ENCODE data around the gene HSD17B3.
"Not testable (repeated sequence)": the region's sequence is repeated elsewhere in the genome, so short reads cannot be mapped to it uniquely, and the experiment has no call there.

Gene HSD17B3

GRCh38 chr9:96204853-96205252 lies 97.1 kb downstream of the HSD17B3 start:
- H3K4me1 Mint-ChIP-seq, result peaks cover 2% of the 10 kb centered on the region

DNA sequence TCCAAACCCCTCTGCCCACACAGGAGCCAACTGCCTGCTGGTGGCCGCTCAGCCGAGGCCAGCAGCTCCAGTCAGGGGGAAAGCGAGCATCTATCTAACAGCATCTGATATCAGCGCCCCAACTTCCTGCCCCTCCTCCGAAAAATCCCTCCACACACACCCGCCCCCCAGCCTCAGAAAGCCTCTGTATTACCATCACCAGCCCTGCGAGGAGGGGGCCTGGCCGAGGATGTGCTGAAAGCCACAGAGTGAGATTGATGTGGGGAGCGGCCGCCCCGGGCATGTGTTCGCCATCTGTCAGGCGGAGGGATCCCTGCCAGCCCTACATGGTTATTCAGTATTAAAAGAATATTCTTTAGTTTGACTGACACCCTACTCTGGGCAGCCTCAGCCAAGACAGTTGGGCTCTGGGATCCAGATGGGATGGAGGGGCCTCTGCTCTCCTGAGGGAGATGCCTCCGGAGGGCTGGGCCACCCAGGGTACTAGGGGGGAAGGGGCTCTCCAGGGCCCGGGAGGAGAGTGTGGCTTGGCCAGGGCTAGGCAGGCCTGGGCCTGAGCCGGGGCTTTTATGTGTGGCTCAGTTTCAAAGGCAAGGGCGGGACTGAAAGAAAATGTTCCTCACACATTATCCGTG lies 98.0 kb downstream of the HSD17B3 start:
- ATAC-seq, result no peak
- no peaks in the 10 kb centered on the region for H3K36me3 Mint-ChIP-seq (ENCODE audit: low read depth)

More at GRCh38 chr9:96204853-96205252, 97.1 kb downstream of the HSD17B3 start:
- H3K27me3 Mint-ChIP-seq, result no peaks in the 10 kb centered on the region
- H3K4me3 Mint-ChIP-seq, result no peak overlapping the region
- DNase-seq, result no peak
- no peaks in the 10 kb centered on the region for H3K36me3 Mint-ChIP-seq (ENCODE audit: low read depth)
- ATAC-seq, result no peak
- H3K9me3 Mint-ChIP-seq, result no peaks in the 10 kb centered on the region
- no peak overlapping the region for H3K27ac Mint-ChIP-seq

GRCh38 chr9:96202971-96203780 lies 98.8 kb downstream of the HSD17B3 start:
- DNase-seq, result no peak
- Mint-ChIP-seq H3K9me3 (no peaks in the 10 kb centered on the region), H3K27ac (no peak overlapping the region), H3K4me3 (no peak overlapping the region), H3K36me3 (ENCODE audit: low read depth) (no peaks in the 10 kb centered on the region), H3K4me1 (peaks cover 2% of the 10 kb centered on the region), H3K27me3 (peaks cover 2% of the 10 kb centered on the region)
- no peak for ATAC-seq

More for the DNA sequence above, 98.0 kb downstream of the HSD17B3 start:
- no peak overlapping the region for H3K4me3 Mint-ChIP-seq
- no peak overlapping the region for H3K27ac Mint-ChIP-seq
- DNase-seq, result peak; percentile 8
- H3K9me3 Mint-ChIP-seq, result no peaks in the 10 kb centered on the region
- H3K27me3 Mint-ChIP-seq, result peaks cover 2% of the 10 kb centered on the region
- peaks cover 2% of the 10 kb centered on the region for H3K4me1 Mint-ChIP-seq

DNA sequence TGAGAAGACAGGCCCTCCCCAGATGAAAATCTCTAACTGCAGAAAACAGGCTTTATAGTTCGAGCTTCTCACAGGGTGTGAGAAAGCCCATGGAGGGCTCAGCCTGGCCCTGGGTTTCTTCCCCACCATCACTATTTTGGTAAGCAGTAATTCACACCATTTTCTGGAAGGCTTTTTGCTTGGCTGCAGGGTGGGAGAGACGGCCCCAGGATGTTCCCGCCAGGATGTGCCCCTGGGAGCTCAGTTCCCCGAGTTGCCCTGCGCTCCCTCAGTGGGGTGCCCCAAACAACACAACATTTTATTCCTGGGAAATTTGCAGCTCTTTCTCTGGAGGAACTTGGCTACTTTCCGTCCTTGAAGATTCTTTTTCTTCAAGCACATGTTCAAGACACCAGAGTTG lies 100.8 kb downstream of the HSD17B3 start:
- Mint-ChIP-seq H3K9me3 (no peaks in the 10 kb centered on the region), H3K27ac (no peak overlapping the region), H3K4me1 (peaks cover 2% of the 10 kb centered on the region), H3K27me3 (peaks cover 2% of the 10 kb centered on the region), H3K4me3 (no peak overlapping the region), H3K36me3 (ENCODE audit: low read depth) (no peaks in the 10 kb centered on the region)
- DNase-seq (no peak), ATAC-seq (no peak)

DNA sequence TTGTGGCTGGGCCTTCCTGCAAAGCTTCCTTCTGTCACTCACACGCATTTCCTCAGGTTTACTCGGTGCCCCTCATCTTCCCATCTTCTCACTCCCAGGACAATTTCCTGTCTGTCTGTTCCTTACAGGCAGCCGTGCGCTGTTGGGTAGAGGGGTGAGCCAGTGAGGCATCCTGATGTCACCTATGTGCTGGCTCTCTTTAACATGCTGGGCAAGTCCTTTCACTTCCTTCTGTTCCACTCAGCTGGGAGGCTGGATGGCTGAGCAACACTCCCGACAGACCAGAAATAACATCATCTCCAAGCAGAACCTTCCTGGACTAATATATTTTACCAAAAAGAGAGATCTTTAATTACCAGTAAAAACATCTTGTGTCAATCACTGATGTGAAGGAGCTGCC lies 103.0 kb downstream of the HSD17B3 start:
- no peak for ATAC-seq
- Mint-ChIP-seq H3K4me1 (peaks cover 2% of the 10 kb centered on the region), H3K27ac (no peak overlapping the region), H3K4me3 (no peak overlapping the region), H3K27me3 (peaks cover 7% of the 10 kb centered on the region), H3K9me3 (no peaks in the 10 kb centered on the region), H3K36me3 (ENCODE audit: low read depth) (no peaks in the 10 kb centered on the region)
- no peak for DNase-seq

- no peaks in the 10 kb centered on the region for H3K4me1 Mint-ChIP-seq
- H3K36me3 Mint-ChIP-seq (ENCODE audit: low read depth), result peaks cover 3% of the 10 kb centered on the region
- DNase-seq (no peak), ATAC-seq (no peak)
- H3K4me3 Mint-ChIP-seq, result no peak overlapping the region
- H3K9me3 Mint-ChIP-seq, result peaks cover 6% of the 10 kb centered on the region
- peaks cover 7% of the 10 kb centered on the region for H3K27me3 Mint-ChIP-seq
- no peak overlapping the region for H3K27ac Mint-ChIP-seq
These were observed 106.4 kb downstream of the HSD17B3 start for GRCh38 chr9:96195541-96195940.

GRCh38 chr9:96193236-96193755 lies 108.7 kb downstream of the HSD17B3 start:
- H3K27ac Mint-ChIP-seq, result no peak overlapping the region
- H3K36me3 Mint-ChIP-seq (ENCODE audit: low read depth), result peaks cover 3% of the 10 kb centered on the region
- ATAC-seq (no peak), DNase-seq (no peak)
- peaks cover 7% of the 10 kb centered on the region for H3K27me3 Mint-ChIP-seq
- peaks cover 11% of the 10 kb centered on the region for H3K9me3 Mint-ChIP-seq
- H3K4me1 Mint-ChIP-seq, result no peaks in the 10 kb centered on the region
- no peak overlapping the region for H3K4me3 Mint-ChIP-seq

DNA sequence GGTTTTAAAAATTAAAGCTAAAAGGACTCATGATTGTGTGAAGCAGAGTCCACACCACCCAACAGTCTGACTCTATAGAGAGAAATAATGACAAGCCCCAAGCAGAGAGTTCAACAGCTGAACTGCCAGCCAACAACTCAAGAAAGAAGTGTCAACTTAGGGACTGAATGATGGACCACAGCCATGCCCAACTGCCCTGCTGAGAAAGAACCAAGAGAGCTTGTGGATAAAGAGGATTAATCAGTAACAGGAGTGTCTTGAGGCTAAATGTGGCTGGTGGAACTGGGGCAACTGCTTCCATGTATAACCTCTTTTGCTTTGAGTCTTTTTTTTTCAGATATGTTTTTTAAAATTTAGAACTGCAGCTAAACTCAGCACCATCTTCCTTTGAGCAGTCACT lies 109.3 kb downstream of the HSD17B3 start:
- DNase-seq (no peak), ATAC-seq (no peak)
- H3K27ac Mint-ChIP-seq, result no peak overlapping the region
- H3K4me1 Mint-ChIP-seq, result no peaks in the 10 kb centered on the region
- peaks cover 11% of the 10 kb centered on the region for H3K9me3 Mint-ChIP-seq
- peaks cover 3% of the 10 kb centered on the region for H3K36me3 Mint-ChIP-seq (ENCODE audit: low read depth)
- H3K4me3 Mint-ChIP-seq, result no peak overlapping the region
- H3K27me3 Mint-ChIP-seq, result peaks cover 8% of the 10 kb centered on the region

DNA sequence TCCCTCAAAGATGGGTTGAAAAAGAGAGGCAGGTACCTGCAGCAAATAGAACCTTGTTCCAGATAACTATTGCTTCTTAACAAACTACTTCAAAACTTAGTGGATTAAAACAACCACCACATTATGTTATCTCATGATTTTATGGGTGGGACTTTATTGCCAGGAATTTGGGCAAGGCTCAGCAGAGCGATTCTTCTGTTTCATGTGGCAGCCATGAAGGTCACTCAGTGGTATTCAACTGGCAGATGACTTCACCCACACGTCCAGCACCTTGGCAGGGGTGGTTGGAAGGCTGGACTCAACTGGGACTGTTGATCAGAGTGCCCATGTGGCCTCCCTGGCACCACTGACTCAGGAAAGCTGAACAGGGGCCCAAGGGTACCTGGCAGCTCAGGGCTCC lies 112.0 kb downstream of the HSD17B3 start:
- H3K4me1 Mint-ChIP-seq, result no peaks in the 10 kb centered on the region
- ATAC-seq (no peak), DNase-seq (no peak)
- H3K4me3 Mint-ChIP-seq, result no peak overlapping the region
- no peak overlapping the region for H3K27ac Mint-ChIP-seq
- H3K36me3 Mint-ChIP-seq (ENCODE audit: low read depth), result peaks cover 3% of the 10 kb centered on the region
- peaks cover 19% of the 10 kb centered on the region for H3K27me3 Mint-ChIP-seq
- H3K9me3 Mint-ChIP-seq, result peaks cover 15% of the 10 kb centered on the region

GRCh38 chr9:96189581-96189980 lies 112.4 kb downstream of the HSD17B3 start:
- H3K4me1 Mint-ChIP-seq; H3K27ac Mint-ChIP-seq; DNase-seq; H3K36me3 Mint-ChIP-seq (ENCODE audit: low read depth); H3K4me3 Mint-ChIP-seq; ATAC-seq: not testable (repeated sequence)
- Mint-ChIP-seq H3K27me3 (peaks cover 19% of the 10 kb centered on the region), H3K9me3 (peaks cover 15% of the 10 kb centered on the region)

DNA sequence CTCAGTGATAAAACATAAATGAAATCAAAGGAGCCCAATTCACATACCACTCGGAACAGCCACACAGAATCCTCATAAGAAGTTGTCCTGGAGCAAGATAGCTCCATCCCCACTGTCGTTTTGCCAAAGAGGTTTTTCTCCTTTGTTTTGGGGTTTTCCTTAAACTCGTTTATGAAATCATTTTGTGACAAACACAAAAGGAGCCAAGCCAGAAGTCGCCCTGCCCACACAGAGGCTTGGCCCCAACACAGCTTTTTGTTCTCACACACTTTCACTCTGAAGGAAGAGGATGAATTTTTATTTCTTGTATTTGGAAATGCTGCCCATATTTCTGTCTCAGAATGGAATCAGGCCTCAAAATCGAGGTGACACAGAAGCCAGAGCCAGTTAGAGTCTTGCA lies 113.4 kb downstream of the HSD17B3 start:
- peaks cover 21% of the 10 kb centered on the region for H3K27me3 Mint-ChIP-seq
- H3K4me1 Mint-ChIP-seq, result no peaks in the 10 kb centered on the region
- no peak overlapping the region for H3K4me3 Mint-ChIP-seq
- no peak overlapping the region for H3K27ac Mint-ChIP-seq
- DNase-seq, result no peak
- H3K9me3 Mint-ChIP-seq, result peaks cover 15% of the 10 kb centered on the region
- no peak for ATAC-seq
- H3K36me3 Mint-ChIP-seq (ENCODE audit: low read depth), result peaks cover 5% of the 10 kb centered on the region

DNA sequence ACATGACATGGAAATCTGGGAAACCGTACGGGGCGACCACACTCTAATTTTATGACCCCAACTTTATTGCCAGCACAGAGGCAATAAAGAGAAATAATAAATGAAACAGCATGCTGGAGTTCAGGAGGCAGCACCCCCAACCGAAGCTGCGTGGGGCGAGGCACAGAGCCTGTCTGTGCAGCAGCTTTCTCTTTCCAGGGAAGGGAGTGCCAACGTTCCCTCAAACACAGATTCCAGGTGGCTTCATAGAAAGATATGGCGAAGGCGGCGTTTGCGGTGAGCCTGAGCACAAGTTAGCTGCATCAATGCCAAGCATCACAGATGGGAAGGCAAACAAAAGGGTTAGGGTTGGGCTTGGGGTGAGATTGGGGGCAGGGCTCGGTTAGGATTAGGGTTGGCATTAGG lies 114.8 kb downstream of the HSD17B3 start:
- Mint-ChIP-seq H3K4me3 (no peak overlapping the region), H3K9me3 (peaks cover 15% of the 10 kb centered on the region), H3K36me3 (ENCODE audit: low read depth) (peaks cover 5% of the 10 kb centered on the region), H3K4me1 (no peaks in the 10 kb centered on the region), H3K27me3 (peaks cover 30% of the 10 kb centered on the region), H3K27ac (no peak overlapping the region)
- DNase-seq (no peak), ATAC-seq (no peak)

DNA sequence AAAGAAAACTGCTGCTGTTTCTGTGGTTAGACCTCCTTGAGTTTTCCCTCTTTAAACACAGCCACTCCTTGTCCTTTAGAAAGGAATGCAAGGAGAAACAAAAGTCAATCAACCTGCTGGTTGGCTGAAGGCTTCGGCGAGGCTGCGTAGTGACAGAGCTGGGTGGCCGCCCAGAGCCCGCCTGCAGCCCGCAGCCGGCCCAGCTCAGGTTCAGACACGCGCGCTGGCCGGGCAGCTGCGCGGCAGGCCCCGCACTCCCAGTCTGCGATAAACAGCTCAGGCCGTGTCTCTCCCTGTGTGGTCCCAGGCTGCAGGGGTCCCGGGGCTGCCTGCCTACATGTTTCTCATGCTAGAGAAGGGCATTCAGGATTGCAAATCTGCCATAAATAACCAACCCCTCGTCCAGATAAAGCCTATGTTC lies 115.4 kb downstream of the HSD17B3 start:
- no peak overlapping the region for H3K27ac Mint-ChIP-seq
- peaks cover 15% of the 10 kb centered on the region for H3K9me3 Mint-ChIP-seq
- peaks cover 5% of the 10 kb centered on the region for H3K36me3 Mint-ChIP-seq (ENCODE audit: low read depth)
- no peak for DNase-seq
- H3K4me3 Mint-ChIP-seq, result no peak overlapping the region
- H3K4me1 Mint-ChIP-seq, result no peaks in the 10 kb centered on the region
- peaks cover 30% of the 10 kb centered on the region for H3K27me3 Mint-ChIP-seq
- ATAC-seq, result no peak

GRCh38 chr9:96185518-96186156 lies 116.3 kb downstream of the HSD17B3 start:
- peaks cover 30% of the 10 kb centered on the region for H3K27me3 Mint-ChIP-seq
- peaks cover 2% of the 10 kb centered on the region for H3K36me3 Mint-ChIP-seq (ENCODE audit: low read depth)
- H3K4me3 Mint-ChIP-seq, result no peak overlapping the region
- no peak overlapping the region for H3K27ac Mint-ChIP-seq
- no peaks in the 10 kb centered on the region for H3K4me1 Mint-ChIP-seq
- ATAC-seq (peak; percentile 59), DNase-seq (no peak)
- H3K9me3 Mint-ChIP-seq, result peaks cover 9% of the 10 kb centered on the region
